ENCODE data around the gene SIRPA. TPM values are rescaled to one million over a fixed set of nuclear protein-coding genes. Genes with fewer than 3 reads are reported as not detected.

SIRPA gene
- total RNA-seq, 1 donor from 2014 or later, result 15.1 TPM

DNA sequence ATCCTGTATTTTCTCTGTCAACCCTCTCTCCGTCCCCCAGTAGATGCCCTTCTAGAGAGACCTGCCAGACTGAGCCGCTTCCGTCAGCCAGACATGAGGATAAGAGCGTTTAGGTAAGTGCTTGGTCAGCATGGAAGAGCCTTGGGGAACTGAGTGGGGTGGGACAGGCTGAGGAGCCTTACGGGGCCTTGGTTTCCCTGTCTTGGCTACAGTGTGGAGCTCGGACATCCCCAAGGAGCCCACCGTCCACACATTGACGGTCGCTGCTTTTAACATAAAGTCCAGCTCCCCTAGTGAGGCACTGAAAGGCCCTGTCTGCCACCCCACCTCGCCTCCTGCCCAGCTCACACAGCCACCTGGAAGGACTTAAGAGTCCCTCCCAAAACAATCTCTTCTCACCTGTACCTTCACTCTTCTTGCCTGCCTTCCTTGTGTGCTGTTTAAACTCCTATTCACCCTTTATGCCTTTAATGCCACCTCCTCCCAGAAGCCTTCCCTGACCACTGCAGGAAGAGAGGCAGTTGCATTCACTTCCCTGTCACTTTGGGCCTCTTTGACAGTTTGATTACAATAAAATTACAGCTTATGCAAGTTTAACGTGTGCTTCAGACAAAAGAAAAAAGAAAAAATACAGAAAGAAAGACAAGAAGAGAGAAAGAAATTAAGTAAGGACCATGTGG, 56.4 kb downstream of the SIRPA start:
- no peak for ATAC-seq

DNA sequence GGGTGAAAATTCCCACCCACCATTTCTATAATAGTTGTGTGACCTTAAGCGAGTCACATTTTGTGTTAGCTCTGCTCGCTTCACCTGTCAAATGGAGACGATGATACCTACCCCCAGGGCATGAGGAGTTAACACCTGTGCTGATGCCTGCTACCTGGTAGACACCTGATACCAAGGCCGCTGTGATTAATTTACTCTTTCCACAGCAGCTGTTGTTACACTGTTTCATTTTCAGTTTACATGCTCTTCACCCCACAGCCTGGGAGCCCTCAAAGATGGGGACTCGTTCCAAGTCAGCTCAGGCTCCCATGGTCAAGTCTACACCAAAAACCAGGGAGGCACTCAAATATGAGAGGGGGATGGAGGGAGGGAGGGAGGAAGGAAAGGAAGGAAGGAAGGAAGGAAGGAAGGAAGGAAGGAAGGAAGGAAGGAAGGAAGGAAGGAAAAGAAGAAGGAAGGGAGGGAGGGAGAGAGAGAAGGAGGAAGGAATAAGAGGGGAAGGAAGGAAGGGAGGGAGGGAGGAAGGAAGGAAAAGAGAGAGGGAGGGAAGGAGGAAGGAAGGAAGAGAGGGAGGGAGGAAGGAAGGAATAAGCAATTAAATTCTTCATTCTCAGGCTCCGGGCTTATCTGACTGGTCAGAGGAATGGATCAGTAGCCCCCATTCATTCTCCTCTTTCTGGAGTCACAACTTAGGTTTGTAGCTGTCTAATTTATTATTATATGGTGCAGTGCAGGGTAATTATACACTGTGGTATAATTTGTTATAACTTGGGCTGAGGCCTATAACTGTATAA, 57.7 kb downstream of the SIRPA start:
- peak; percentile 30 for ATAC-seq

DNA sequence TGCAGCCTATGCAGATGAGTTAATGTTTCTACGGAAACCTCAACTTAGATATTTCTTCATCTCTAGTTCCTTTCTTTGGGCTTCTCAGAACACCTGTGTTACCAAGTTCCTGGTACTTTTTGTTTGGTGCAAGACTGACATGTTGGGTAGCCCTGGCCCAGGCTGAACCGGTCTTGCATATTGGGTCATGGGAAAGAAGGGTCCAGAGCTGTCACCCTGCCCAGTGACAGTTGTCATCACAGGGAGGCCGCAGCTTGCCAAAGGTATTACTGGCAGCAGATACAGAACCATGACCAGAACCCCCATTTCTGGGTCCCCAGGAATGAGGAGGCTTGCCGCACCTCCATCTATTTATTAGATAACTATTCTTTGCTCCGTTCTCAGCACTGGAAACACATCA, 58.4 kb downstream of the SIRPA start:
- ATAC-seq, result no peak

DNA sequence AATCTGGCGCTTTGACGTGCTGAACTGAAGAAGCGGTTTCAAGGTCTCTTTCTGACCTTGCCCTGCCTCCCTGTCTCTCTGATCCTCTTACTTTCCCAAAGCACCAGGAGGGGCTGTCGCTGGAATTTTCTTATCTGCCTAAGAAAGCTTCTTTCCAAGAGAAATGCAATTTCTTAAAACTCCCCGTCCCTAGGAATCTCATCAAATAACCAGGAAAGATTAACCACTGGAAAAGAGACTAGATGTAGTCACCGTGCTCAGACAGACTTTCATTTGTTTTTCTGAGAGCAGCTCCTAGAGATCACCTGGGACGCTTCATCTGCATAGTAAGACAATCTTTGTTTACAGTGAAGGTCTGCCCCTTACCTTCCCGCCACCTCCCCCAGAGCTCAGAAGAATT, 60.0 kb downstream of the SIRPA start:
- no peak for ATAC-seq

DNA sequence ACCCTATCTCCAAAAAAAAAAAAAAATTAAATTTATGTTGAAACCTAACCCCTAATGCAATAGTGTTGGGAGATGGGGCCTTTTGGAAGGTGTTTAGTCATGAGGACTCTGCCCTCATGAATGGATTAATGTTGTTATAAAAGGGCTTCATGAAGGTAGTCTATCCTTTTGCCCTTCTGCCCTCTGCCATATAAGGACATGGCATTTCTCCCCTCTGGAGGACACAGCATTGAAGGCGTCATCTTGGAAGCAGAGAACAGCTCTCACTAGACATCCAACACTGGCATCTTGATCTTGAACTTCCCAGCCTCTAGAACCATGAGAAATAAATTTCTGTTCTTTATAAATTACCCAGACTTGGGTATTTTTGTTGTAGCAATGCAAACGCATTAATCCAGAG, 63.2 kb downstream of the SIRPA start:
- ATAC-seq, result no peak

DNA sequence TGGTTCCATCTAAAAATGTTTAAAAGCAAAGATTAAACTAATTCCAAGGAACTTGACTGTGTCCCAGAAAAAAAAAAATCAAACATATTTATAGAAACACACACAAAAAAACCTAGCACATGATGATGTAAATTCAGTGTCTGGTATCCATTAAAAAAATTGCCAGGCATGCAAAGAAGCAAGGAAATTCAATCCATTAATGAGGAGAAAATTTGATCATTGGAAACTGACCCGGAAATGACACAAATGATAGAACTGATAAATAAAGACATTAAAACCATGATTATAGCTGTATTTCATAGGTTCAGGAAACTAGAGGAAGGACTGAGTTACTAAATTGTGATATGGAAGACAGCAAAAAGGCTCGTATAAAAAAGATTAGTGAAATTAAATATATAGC, 63.9 kb downstream of the SIRPA start:
- ATAC-seq, result no peak

DNA sequence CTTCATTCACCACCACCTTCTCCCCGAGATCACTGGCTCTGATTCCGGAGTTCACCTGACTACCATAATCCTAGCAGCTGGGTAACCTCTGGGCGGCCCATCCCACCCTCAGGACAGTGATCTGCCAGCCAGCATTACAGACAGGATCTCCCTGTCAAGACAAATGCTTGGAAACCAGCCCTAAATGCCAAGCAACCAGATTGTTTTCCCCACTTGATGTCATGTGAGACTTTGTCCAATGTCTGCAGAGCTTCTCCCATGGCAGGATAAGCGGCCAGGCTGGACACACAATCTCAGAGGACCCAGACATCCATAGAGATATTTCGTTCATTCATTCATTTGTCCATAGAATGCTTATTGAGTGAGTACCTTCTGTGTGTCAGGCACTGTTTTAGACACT, 66.2 kb downstream of the SIRPA start:
- no peak for ATAC-seq

DNA sequence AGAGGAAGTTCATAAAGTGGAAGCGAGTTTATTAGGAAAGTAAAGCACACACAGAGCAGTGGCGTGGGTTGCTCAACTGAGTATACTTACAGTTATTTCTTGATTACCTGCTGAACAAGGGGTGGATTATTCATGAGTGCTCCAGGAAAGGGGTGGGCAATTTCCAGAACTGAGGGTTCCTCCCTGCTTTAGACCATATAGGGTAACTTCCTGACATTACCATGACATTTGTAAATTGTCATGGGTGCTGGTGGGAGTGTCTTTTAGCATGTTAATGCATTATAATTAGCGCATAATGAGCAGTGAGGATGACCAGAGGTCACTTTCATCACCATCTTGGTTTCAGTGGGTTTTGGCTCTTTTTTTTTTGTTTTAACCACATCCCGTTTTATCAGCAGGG, 68.9 kb downstream of the SIRPA start:
- no peak for ATAC-seq

DNA sequence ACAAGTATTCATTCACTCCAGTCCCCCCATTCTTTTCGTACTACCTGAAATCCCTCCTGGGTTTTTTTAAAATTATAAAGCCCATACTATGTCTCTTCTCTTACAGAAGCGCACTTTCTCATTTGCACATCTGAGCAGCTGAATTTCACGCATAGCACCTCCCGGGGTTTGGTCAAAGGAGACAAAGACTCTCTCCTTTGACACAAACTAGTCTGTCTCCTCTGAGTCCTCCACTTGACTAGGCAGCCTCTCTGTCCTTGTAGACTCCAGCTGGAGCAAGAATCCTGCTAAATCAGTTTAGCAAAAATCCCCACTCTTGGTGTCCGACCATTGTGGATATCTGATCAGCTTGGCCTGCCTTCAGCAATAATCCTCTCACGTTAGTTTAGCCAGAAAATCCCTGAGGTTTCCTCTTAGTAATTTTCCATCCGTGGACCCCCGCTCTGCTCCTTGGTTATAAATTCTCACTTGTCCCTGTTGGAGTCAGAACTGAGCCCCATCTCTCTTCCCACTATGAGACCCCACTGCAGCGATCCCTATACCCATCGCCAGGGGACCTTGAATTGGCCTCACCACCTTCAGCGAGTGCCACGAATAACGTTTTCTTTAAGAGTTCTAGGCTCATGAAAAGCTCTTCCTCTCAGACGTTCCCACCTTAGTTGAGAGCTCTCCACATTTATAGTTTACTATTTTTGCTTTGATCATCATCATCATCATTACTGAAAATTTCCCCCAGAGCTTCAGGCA, 69.6 kb downstream of the SIRPA start:
- ATAC-seq, result no peak

DNA sequence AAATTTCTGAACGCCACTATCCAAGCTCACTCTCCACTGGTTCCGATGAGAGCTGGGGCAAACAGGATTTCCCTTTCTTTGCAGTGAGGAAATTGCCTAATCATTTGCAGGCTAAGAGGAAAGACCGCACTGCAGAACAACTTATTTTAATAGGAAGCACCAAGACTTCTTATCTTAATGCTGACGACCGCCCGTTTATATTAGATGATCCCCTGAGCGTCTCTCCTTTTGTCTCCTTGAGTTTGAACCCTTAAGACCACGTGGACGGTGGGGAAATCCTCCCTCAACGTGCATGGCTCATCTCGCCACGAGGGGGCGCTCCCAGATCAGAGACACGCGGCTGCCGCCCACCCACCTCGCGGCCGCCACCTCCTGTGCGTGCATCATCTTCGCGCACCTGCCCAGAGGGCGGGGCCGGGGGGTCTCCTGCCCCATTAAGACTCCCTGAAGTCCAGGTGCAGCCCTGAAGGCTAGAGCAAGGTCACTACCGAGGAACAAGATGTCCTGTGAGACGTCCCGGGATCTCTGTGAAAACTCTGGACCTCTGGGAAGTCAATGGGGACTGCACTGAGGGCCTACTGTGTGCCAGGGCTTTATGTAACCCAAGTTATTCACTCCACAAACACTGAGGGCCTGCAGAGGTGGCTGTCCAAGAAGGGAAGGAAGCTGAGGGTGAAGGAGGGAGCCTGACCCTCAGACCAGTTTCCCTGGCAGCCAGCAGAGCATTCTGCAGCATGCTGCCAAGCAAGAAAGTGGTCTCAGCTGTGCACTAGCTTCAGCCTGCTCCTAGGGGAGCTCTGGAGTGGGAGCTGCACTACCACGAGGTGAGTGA, 70.5 kb downstream of the SIRPA start:
- ATAC-seq, result peak; percentile 65

DNA sequence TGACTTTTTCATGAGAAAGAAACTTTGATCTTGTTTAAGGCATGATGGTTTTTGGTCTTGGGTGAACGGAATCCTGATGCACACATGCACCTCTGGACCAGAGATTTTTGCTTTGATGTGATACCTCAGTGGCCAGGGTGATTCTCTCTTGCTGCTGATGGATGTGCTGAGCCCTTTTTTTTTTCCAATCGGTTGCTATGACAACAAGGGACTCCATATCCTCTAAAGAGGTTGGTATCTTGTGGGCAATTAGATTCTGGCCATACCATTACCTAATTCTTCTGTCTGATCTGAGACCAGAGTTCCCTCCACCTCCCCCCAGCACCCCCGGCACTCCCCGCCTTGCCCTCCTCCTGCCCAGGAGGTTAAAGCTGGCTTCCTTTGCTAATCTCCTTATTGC, 73.8 kb downstream of the SIRPA start:
- ATAC-seq, result no peak

DNA sequence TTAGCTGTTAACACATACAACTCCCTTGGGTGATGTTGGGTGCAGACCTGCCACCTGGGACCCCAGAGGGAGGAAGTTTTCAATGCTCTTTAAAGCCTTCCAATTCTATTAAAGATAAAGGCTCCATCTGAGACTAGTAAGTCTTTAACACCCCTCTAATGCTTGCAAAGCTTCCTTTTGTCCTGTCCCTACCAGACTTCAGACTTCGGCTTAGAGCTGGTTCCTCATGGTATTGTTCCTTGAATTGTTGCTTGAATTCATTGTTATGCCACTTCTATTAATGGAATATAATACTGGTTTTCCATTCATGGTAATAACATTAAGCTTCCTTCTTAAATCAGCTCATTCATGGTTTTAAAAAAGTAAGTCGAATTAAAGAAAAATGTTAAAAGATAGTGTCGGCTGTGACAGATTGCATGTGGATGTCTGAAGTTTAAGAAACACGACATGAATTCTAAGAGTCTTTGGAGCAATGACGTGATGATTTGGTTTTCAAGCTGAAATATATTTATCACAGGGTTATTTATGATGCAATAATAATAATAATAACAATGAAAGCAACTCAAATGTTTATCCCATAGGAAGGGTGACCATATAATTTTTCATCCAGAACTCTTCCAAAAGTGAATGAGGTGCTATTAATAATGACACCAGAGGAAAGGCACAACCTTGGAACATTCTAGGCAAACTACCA, 76.8 kb downstream of the SIRPA start:
- no peak for ATAC-seq

DNA sequence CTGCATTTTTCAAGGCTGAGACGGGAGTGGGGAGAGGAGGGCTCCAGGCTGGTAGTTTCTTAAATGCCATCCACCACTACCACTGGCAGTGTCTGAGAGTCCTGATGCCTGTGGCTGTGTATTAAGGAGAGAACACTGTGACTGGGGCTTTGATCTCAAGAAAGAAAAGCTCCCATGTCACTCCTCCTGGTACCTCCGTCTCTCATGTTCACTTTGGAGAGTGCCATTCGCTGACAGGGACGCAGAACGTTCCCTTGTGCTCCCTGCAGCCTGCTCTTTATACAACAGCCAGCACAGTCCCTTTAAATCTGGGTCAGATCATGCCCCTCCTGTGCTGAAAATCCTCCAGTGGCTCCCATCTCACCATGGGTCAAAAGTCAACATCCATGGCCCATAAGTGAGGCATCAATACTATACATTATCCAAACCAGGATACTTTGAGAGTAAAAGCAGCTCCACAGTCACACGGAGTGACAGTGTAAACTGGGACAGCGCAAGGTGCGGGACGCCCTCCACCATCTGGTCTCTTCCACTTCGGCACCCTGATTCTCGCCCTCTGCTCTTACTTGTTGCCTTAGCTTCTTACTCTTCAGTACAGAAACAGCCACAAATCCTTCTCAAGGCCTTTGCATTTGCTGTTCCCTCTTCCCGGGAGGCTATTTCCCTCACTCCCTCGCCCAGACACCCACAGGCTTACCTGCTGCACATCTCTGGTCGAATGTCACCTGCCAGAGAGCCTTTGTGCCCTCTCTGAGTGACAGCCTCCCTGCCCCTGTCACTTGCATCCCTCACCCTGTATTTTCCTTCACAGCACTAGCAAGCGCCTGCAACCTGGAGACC, 78.6 kb downstream of the SIRPA start:
- no peak for ATAC-seq

DNA sequence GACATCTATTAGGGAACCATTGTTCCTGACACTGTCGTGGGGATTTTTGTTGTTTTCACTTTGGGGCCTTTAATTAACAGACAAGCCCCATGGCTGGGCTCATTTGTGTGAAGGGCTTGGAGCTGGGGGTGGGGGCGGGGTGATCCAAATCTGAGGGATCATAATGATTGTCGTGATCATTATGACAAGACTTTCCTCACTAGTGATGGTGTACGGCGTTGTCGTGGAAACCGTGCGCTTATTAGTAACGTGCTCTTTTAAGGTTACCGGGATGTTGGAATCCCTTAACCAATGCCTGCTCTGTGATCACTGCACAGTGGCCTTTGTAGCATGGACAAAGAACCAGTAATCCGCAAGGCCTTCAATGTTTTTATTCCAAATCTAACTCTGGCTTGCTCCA, 80.1 kb downstream of the SIRPA start:
- ATAC-seq, result no peak

DNA sequence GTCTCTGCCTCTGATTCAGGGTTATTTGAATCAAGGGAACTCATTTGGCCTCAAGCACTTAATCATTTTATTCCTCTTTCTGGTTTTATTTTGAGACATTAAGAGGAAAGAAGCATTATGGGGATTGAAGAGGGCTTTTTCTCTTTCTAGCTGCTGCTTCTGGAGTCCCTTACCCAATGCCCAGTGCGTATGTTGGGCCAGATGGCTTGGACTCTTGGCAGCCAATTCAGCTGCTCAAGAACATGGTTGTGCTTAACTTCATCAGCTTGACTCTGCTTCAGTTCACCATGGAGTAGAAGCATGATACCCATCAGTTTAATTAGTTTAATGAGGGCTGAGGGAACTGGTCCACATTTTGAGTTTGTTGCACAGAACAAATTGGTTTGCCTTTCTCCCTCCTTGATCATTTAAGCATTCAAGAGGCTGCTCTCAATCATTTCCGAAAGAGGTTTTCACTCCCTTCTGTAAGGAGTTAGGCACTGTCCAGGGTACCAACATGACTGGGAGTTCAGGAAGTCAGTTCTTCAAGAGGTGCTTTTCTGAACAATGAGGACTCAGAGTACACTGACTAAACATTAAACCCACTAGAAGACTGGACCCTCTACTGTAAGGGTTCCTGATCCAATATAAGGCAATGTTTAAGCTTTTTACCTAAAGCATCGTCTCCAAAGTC, 84.0 kb downstream of the SIRPA start:
- ATAC-seq, result no peak

DNA sequence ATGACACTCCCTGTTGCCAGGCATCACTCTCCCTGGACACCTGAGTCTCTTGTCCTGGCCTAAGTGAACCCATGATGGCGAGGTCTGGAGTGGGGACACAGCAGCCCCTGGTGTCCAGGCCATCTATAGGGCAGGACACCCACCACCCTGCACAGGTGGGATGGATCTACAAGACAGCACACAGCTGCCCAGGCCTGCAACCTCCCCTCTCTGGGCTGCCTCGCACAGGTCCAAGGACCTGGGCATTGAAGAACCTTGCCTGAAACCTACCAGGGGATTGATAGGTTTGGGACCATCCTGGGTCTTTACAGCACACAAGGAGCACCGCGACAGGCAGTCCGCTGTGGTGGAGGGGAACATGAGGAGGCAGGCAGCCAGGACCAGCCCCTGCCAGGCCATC, 87.5 kb downstream of the SIRPA start:
- ATAC-seq, result no peak

DNA sequence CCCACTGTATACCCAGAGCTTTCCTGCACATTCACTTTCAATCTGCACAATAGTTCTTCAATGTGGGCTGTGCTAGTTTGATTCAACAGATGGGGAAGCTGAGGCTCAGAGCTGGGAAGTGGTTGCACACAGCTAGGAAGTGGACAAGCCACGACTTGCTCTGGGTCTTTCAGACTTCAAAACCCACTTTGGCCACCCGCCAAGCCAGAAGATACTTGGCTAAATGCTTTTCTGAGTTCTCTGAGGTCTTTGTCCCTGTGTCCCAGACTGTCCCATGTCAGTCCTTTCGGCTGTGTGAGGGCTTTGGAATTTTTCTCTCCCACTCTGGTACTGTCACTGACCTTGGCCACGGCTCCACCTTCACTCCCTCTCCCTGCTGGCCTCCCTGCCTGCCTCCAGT, 88.1 kb downstream of the SIRPA start:
- no peak for ATAC-seq

DNA sequence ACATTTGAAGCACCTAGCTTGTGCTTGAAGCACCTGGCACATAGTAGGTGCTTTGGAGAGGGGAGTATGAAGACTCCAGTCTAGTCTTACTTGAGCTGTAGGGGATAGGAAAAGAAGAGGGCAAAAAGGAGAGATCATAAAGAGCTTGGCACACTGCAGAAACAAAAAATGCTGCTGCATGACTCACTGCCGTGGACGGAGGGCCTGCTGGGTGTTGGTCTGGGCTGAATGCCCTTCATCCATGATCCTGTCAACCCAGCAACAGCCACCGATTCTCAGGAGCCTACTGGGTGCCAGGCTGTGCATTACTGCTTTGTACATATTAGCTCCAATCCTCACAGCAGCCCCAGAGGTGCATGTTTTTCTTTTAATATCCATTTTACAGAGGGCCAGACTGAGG, 92.6 kb downstream of the SIRPA start:
- ATAC-seq, result no peak
